ENCODE measurements around the gene GRAMD1A. TPM values are rescaled to one million over a fixed set of nuclear protein-coding genes. Genes with fewer than 3 reads are reported as not detected.
"Not testable (repeated sequence)": the region's sequence is repeated elsewhere in the genome, so short reads cannot be mapped to it uniquely, and the experiment has no call there.

Gene GRAMD1A
- total RNA-seq, 1 experiment from 2014 or later, result 45.2 TPM

- Histone ChIP-seq H3K27me3 (ENCODE audit: low read length) (no peaks in the 10 kb centered on the region), H3K4me3 (ENCODE audit: low read length) (no peak overlapping the region), H3K9me2 (replicated peaks; ENCODE audit: insufficient read depth, low read length) (no peaks in the 10 kb centered on the region), H3K27ac (ENCODE audit: low read length) (no peak overlapping the region), H2AFZ (ENCODE audit: low read length) (no peak overlapping the region), H3K9ac (ENCODE audit: low read length) (no peak overlapping the region), H3K9me3 (ENCODE audit: low read length) (no peaks in the 10 kb centered on the region), H4K20me1 (ENCODE audit: insufficient read depth, low read depth, low read length) (0 out of 2 replicates have a peak, but pooled peaks cover 6% of the 10 kb centered on the region), H3K36me3 (ENCODE audit: insufficient read depth, low read length) (peaks cover 12% of the 10 kb centered on the region; the same call in 1 of the 2 replicates), H3K79me2 (ENCODE audit: low read length) (no peaks in the 10 kb centered on the region), H3K4me2 (ENCODE audit: low read depth, low read length, poor library complexity, severe bottlenecking) (no peak overlapping the region), H3K4me1 (ENCODE audit: low read length) (no peaks in the 10 kb centered on the region)
- no peak for DNase-seq
Observed at GRCh38 chr19:35023428-35023827, 23.3 kb downstream of the GRAMD1A start.

GRCh38 chr19:35024095-35024494 lies 24.0 kb downstream of the GRAMD1A start:
- no peak for DNase-seq
- H3K4me2 ChIP-seq (ENCODE audit: low read depth, low read length, poor library complexity, severe bottlenecking), result no peak overlapping the region
- no peak overlapping the region for H3K27ac ChIP-seq (ENCODE audit: low read length)
- H3K9me2 ChIP-seq (replicated peaks; ENCODE audit: insufficient read depth, low read length), result no peaks in the 10 kb centered on the region
- H4K20me1 ChIP-seq (ENCODE audit: insufficient read depth, low read depth, low read length), result 0 out of 2 replicates have a peak, but pooled peaks cover 6% of the 10 kb centered on the region
- H3K4me3 ChIP-seq (ENCODE audit: low read length), result no peak overlapping the region
- no peaks in the 10 kb centered on the region for H3K9me3 ChIP-seq (ENCODE audit: low read length)
- H3K4me1 ChIP-seq (ENCODE audit: low read length), result no peaks in the 10 kb centered on the region
- no peak overlapping the region for H2AFZ ChIP-seq (ENCODE audit: low read length)
- no peaks in the 10 kb centered on the region for H3K79me2 ChIP-seq (ENCODE audit: low read length)
- no peaks in the 10 kb centered on the region for H3K27me3 ChIP-seq (ENCODE audit: low read length)
- H3K36me3 ChIP-seq (ENCODE audit: insufficient read depth, low read length), result peaks cover 12% of the 10 kb centered on the region; the same call in 1 of the 2 replicates
- H3K9ac ChIP-seq (ENCODE audit: low read length), result no peak overlapping the region

DNA sequence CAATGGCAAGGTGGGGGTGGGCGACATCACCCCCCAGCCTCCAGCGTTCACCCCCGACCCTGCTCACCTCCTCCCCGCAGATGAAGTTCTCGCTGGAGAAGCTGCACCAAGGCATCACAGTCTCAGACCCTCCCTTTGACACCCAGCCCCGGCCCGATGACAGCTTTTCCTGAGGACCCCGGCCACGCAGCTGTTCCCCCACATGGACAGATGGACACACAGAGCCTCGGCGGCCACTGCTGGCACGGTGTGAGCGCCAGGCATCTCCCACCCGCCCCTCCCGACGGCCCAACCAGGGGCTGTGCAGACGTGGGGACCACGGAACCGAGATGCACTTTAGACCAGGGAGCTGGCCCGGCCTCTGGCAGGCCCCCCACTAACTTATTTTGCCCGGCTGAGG lies 25.8 kb downstream of the GRAMD1A start:
- H3K9me3 ChIP-seq (ENCODE audit: low read length), result no peaks in the 10 kb centered on the region
- peaks cover 7% of the 10 kb centered on the region; the same call in 1 of the 2 replicates for H3K36me3 ChIP-seq (ENCODE audit: insufficient read depth, low read length)
- no peak overlapping the region for H2AFZ ChIP-seq (ENCODE audit: low read length)
- H3K4me3 ChIP-seq (ENCODE audit: low read length), result no peak overlapping the region
- no peak for DNase-seq
- H3K4me1 ChIP-seq (ENCODE audit: low read length), result 0 out of 2 replicates have a peak, but pooled peaks cover 4% of the 10 kb centered on the region
- H4K20me1 ChIP-seq (ENCODE audit: insufficient read depth, low read depth, low read length), result 0 out of 2 replicates have a peak, but pooled peaks cover 4% of the 10 kb centered on the region
- no peak overlapping the region for H3K27ac ChIP-seq (ENCODE audit: low read length)
- H3K79me2 ChIP-seq (ENCODE audit: low read length), result no peaks in the 10 kb centered on the region
- no peaks in the 10 kb centered on the region for H3K27me3 ChIP-seq (ENCODE audit: low read length)
- no peak overlapping the region for H3K9ac ChIP-seq (ENCODE audit: low read length)
- H3K4me2 ChIP-seq (ENCODE audit: low read depth, low read length, poor library complexity, severe bottlenecking), result no peak overlapping the region
- no peaks in the 10 kb centered on the region for H3K9me2 ChIP-seq (replicated peaks; ENCODE audit: insufficient read depth, low read length)

- H3K27ac ChIP-seq (ENCODE audit: low read length), result no peak overlapping the region
- no peaks in the 10 kb centered on the region for H3K79me2 ChIP-seq (ENCODE audit: low read length)
- H2AFZ ChIP-seq (ENCODE audit: low read length), result no peak overlapping the region
- no peak overlapping the region for H3K9ac ChIP-seq (ENCODE audit: low read length)
- no peak for DNase-seq
- peaks cover 7% of the 10 kb centered on the region; the same call in 1 of the 2 replicates for H3K36me3 ChIP-seq (ENCODE audit: insufficient read depth, low read length)
- H3K27me3 ChIP-seq (ENCODE audit: low read length), result no peaks in the 10 kb centered on the region
- 0 out of 2 replicates have a peak, but pooled peaks cover 4% of the 10 kb centered on the region for H3K4me1 ChIP-seq (ENCODE audit: low read length)
- no peak overlapping the region for H3K4me2 ChIP-seq (ENCODE audit: low read depth, low read length, poor library complexity, severe bottlenecking)
- H3K9me2 ChIP-seq (replicated peaks; ENCODE audit: insufficient read depth, low read length), result no peaks in the 10 kb centered on the region
- no peaks in the 10 kb centered on the region for H3K9me3 ChIP-seq (ENCODE audit: low read length)
- 0 out of 2 replicates have a peak, but pooled peaks cover 4% of the 10 kb centered on the region for H4K20me1 ChIP-seq (ENCODE audit: insufficient read depth, low read depth, low read length)
- no peak overlapping the region for H3K4me3 ChIP-seq (ENCODE audit: low read length)
Observed at GRCh38 chr19:35026418-35026817, 26.3 kb downstream of the GRAMD1A start.

DNA sequence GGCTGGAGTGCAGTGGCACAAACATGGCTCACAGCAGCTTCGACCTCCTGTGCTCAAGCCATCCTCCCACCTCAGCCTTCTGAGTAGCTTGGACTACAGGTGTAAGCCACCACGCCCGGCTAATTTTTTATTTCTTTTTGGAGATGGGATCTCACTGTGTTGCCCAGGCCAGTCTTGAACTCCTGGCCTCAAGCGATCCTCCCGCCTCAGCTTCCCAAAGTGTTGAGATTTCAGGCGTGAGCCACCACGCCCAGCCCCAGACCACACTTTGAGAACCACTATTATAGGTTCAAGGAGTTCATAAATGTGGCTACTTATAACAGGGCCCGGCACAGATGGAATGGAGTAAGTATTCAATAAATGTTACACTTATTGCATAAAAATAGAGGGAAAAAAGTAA lies 26.9 kb downstream of the GRAMD1A start:
- H3K4me1 ChIP-seq (ENCODE audit: low read length), result 0 out of 2 replicates have a peak, but pooled peaks cover 4% of the 10 kb centered on the region
- H3K36me3 ChIP-seq (ENCODE audit: insufficient read depth, low read length), result peaks cover 7% of the 10 kb centered on the region; the same call in 1 of the 2 replicates
- no peak overlapping the region for H3K4me2 ChIP-seq (ENCODE audit: low read depth, low read length, poor library complexity, severe bottlenecking)
- H3K27ac ChIP-seq (ENCODE audit: low read length), result no peak overlapping the region
- DNase-seq, result no peak
- 0 out of 2 replicates have a peak, but pooled peaks cover 4% of the 10 kb centered on the region for H4K20me1 ChIP-seq (ENCODE audit: insufficient read depth, low read depth, low read length)
- no peaks in the 10 kb centered on the region for H3K79me2 ChIP-seq (ENCODE audit: low read length)
- H2AFZ ChIP-seq (ENCODE audit: low read length), result no peak overlapping the region
- H3K27me3 ChIP-seq (ENCODE audit: low read length), result no peaks in the 10 kb centered on the region
- no peaks in the 10 kb centered on the region for H3K9me3 ChIP-seq (ENCODE audit: low read length)
- no peak overlapping the region for H3K9ac ChIP-seq (ENCODE audit: low read length)
- no peaks in the 10 kb centered on the region for H3K9me2 ChIP-seq (replicated peaks; ENCODE audit: insufficient read depth, low read length)
- H3K4me3 ChIP-seq (ENCODE audit: low read length), result no peak overlapping the region

DNA sequence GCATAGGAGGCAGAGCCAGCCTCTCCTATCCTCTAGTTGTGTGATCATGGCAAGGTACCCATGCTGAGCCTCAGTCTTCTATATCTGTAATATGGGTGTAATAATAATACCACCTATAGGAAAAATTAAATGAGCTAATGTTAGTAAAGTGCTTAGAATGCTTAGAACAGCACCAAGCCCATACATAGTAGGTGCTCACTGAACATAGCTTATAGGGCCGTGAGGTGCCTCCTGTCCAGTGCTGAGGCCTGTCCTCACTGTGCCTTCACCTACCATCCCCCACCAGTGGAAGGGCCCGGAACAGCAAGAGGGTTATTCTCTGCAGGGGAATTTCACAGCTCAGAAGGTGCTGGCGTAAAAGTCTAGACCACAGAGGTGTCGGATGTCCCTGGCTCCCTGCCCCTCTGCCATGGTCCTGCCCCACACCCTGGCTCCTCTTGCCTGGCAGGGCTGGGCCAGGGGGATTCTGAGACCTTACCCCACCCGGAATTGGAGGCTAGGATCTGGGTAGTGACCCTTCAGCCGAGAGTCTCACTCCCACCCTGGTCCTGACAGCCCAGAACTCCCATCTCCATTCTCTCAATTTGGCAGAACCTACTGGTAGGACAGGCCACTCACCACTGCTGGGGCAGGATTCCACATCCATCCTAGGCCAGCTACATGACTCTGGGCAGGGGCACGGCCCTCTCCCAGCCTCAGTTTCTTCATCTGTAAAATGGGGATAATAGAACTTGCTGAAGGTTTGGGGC lies 27.9 kb downstream of the GRAMD1A start:
- no peaks in the 10 kb centered on the region for H3K9me3 ChIP-seq (ENCODE audit: low read length)
- H3K27me3 ChIP-seq (ENCODE audit: low read length), result no peaks in the 10 kb centered on the region
- H3K4me1 ChIP-seq (ENCODE audit: low read length), result 0 out of 2 replicates have a peak, but pooled peaks cover 4% of the 10 kb centered on the region
- H3K36me3 ChIP-seq (ENCODE audit: insufficient read depth, low read length), result peaks cover 7% of the 10 kb centered on the region; the same call in 1 of the 2 replicates
- DNase-seq, result no peak
- H3K9ac ChIP-seq (ENCODE audit: low read length), result no peak overlapping the region
- H2AFZ ChIP-seq (ENCODE audit: low read length), result no peak overlapping the region
- no peak overlapping the region for H3K27ac ChIP-seq (ENCODE audit: low read length)
- no peak overlapping the region for H3K4me2 ChIP-seq (ENCODE audit: low read depth, low read length, poor library complexity, severe bottlenecking)
- H4K20me1 ChIP-seq (ENCODE audit: insufficient read depth, low read depth, low read length), result 0 out of 2 replicates have a peak, but pooled peaks cover 4% of the 10 kb centered on the region
- no peak overlapping the region for H3K4me3 ChIP-seq (ENCODE audit: low read length)
- no peaks in the 10 kb centered on the region for H3K9me2 ChIP-seq (replicated peaks; ENCODE audit: insufficient read depth, low read length)
- no peaks in the 10 kb centered on the region for H3K79me2 ChIP-seq (ENCODE audit: low read length)

- not testable (repeated sequence) for H2AFZ ChIP-seq (ENCODE audit: low read length); H4K20me1 ChIP-seq (ENCODE audit: insufficient read depth, low read depth, low read length); H3K4me1 ChIP-seq (ENCODE audit: low read length); H3K36me3 ChIP-seq (ENCODE audit: insufficient read depth, low read length); H3K79me2 ChIP-seq (ENCODE audit: low read length); H3K9me2 ChIP-seq (replicated peaks; ENCODE audit: insufficient read depth, low read length); H3K9me3 ChIP-seq (ENCODE audit: low read length); H3K4me2 ChIP-seq (ENCODE audit: low read depth, low read length, poor library complexity, severe bottlenecking); H3K27me3 ChIP-seq (ENCODE audit: low read length); H3K27ac ChIP-seq (ENCODE audit: low read length); DNase-seq; H3K4me3 ChIP-seq (ENCODE audit: low read length); H3K9ac ChIP-seq (ENCODE audit: low read length)
Observed at GRCh38 chr19:35028600-35028885, 28.4 kb downstream of the GRAMD1A start.

GRCh38 chr19:35029275-35029736 lies 29.2 kb downstream of the GRAMD1A start:
- not testable (repeated sequence) for H3K27ac ChIP-seq (ENCODE audit: low read length); H3K4me1 ChIP-seq (ENCODE audit: low read length); H3K4me2 ChIP-seq (ENCODE audit: low read depth, low read length, poor library complexity, severe bottlenecking); H3K36me3 ChIP-seq (ENCODE audit: insufficient read depth, low read length); H3K27me3 ChIP-seq (ENCODE audit: low read length); DNase-seq; H4K20me1 ChIP-seq (ENCODE audit: insufficient read depth, low read depth, low read length); H3K4me3 ChIP-seq (ENCODE audit: low read length); H3K9me3 ChIP-seq (ENCODE audit: low read length); H3K9me2 ChIP-seq (replicated peaks; ENCODE audit: insufficient read depth, low read length); H2AFZ ChIP-seq (ENCODE audit: low read length); H3K9ac ChIP-seq (ENCODE audit: low read length); H3K79me2 ChIP-seq (ENCODE audit: low read length)
